SU-DHL-6 (cell line): ENCODE results near the gene CHD6.

ENCODE experiments used
- H2AFZ ChIP-seq: fragments of 200-600 bp; sonication (generic); 2 replicates; pipeline ENCODE4 v1.6.1; 2014; ENCODE audit warnings: low read depth, mild to moderate bottlenecking, moderate library complexity, mixed read lengths, antibody characterized with exemption, low read length; ENCODE audit not compliant: severe bottlenecking
- H3F3A ChIP-seq: fragments of 200-600 bp; shearing (Covaris generic); 2 replicates; pipeline ENCODE4 v1.6.0; 2016; ENCODE audit warnings: antibody characterized with exemption, mild to moderate bottlenecking; ENCODE audit not compliant: insufficient read depth
- H3K27ac ChIP-seq: fragments of 200-600 bp; sonication (generic); 2 replicates; pipeline ENCODE4 v1.5.1; 2016; ENCODE audit warnings: low read depth, mild to moderate bottlenecking, low read length, moderate library complexity, mixed read lengths
- H3K27me3 ChIP-seq: fragments of 200-600 bp; sonication (generic), shearing (Covaris generic); 2 replicates; pipeline ENCODE4 v1.6.0; 2014; ENCODE audit warnings: mild to moderate bottlenecking, low read length
- H3K36me3 ChIP-seq: fragments of 200-600 bp; sonication (generic); 2 replicates; pipeline ENCODE4 v1.6.1; 2014; ENCODE audit warnings: mild to moderate bottlenecking, low read length, mixed read lengths
- H3K4me2 ChIP-seq: fragments of 300-600, 200-600 bp; shearing (Covaris generic), sonication (generic); 2 replicates; pipeline ENCODE4 v1.6.0; 2014; ENCODE audit warnings: low read length, low read depth, mild to moderate bottlenecking; ENCODE audit not compliant: poor library complexity, severe bottlenecking
- H3K4me3 ChIP-seq: fragments of 200-600 bp; sonication (generic); 2 replicates; pipeline ENCODE4 v1.5.1; 2014; ENCODE audit warnings: antibody characterized with exemption, low read length, mild to moderate bottlenecking, mixed read lengths; ENCODE audit not compliant: insufficient read depth, poor library complexity, severe bottlenecking
- H3K79me2 ChIP-seq: fragments of 200-600 bp; sonication (generic); 2 replicates; pipeline ENCODE4 v1.6.1; 2014; ENCODE audit warnings: mild to moderate bottlenecking, low read length, moderate library complexity; ENCODE audit not compliant: insufficient read depth
- H3K9ac ChIP-seq: fragments of 200-600 bp; sonication (generic); 2 replicates; pipeline ENCODE4 v1.7.0; 2014; ENCODE audit warnings: mild to moderate bottlenecking, low read length
- H3K9me2 ChIP-seq: fragments of 200-600 bp; sonication (generic); replicated peaks from 2 replicates; pipeline ENCODE4 v1.6.1; 2014; ENCODE audit warnings: low read length; ENCODE audit not compliant: insufficient read depth
- H3K9me3 ChIP-seq: fragments of 200-600 bp; sonication (generic); 2 replicates; pipeline ENCODE4 v1.6.1; 2014; ENCODE audit warnings: low read length, mixed read lengths; ENCODE audit not compliant: insufficient read depth
- H4K20me1 ChIP-seq: fragments of 200-600 bp; sonication (generic); 2 replicates; pipeline ENCODE4 v1.6.1; 2014; ENCODE audit warnings: low read depth, mild to moderate bottlenecking, antibody characterized with exemption, low read length, moderate library complexity, mixed read lengths
- EZH2phosphoT487 ChIP-seq: fragments of 200-600 bp; sonication (generic), shearing (Covaris generic); conservative IDR thresholded peaks from 2 replicates; pipeline ENCODE4 v1.6.1; 2018; ENCODE audit warnings: mild to moderate bottlenecking, antibody characterized with exemption, low read length, moderate library complexity, mixed read lengths
- TF ChIP-seq, protein P1 (sequence below): fragments of 200-600 bp; sonication (generic); IDR thresholded peaks from one replicate; pipeline ENCODE4 v1.5.1; 2017; ENCODE audit warnings: antibody characterized with exemption, mild to moderate bottlenecking, low read length, moderate library complexity; ENCODE audit not compliant: insufficient read depth, poor library complexity, severe bottlenecking

CHD6 gene

DNA sequence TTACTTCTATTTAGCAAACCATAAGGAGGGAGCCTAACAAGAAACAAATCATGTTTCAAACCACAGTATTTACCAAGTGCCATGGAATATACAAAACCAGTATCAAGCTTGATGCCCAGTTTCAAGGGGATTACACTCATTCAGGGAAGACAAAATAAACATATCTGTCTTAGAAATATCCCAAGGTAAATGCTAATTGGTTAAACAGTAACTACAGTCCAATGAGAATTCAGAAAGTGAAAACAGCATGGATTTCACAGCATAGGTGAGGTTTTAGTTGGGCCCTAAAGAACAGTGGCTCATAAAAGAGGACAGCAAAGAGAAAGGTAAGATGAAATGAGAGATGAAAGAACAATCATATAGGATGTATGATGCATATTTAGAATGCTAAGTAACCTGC lies 110.3 kb downstream of the CHD6 start:
- H3K9me2 ChIP-seq: no peaks in the 10 kb centered on the region
- no peak for TF ChIP-seq EZH2phosphoT487
- TF ChIP-seq, protein P1, sequence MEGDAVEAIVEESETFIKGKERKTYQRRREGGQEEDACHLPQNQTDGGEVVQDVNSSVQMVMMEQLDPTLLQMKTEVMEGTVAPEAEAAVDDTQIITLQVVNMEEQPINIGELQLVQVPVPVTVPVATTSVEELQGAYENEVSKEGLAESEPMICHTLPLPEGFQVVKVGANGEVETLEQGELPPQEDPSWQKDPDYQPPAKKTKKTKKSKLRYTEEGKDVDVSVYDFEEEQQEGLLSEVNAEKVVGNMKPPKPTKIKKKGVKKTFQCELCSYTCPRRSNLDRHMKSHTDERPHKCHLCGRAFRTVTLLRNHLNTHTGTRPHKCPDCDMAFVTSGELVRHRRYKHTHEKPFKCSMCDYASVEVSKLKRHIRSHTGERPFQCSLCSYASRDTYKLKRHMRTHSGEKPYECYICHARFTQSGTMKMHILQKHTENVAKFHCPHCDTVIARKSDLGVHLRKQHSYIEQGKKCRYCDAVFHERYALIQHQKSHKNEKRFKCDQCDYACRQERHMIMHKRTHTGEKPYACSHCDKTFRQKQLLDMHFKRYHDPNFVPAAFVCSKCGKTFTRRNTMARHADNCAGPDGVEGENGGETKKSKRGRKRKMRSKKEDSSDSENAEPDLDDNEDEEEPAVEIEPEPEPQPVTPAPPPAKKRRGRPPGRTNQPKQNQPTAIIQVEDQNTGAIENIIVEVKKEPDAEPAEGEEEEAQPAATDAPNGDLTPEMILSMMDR: no peak
- H3K9ac ChIP-seq: no peak overlapping the region
- no peaks in the 10 kb centered on the region for H3F3A ChIP-seq
- no peaks in the 10 kb centered on the region for H3K27me3 ChIP-seq
- no peak overlapping the region for H3K4me3 ChIP-seq
- no peaks in the 10 kb centered on the region for H4K20me1 ChIP-seq
- H3K79me2 ChIP-seq: no peaks in the 10 kb centered on the region
- H3K9me3 ChIP-seq: no peaks in the 10 kb centered on the region
- H3K36me3 ChIP-seq: no peaks in the 10 kb centered on the region; the same call in 1 of the 2 replicates
- no peak overlapping the region for H3K4me2 ChIP-seq
- H3K27ac ChIP-seq: no peak overlapping the region
- no peak overlapping the region for H2AFZ ChIP-seq

DNA sequence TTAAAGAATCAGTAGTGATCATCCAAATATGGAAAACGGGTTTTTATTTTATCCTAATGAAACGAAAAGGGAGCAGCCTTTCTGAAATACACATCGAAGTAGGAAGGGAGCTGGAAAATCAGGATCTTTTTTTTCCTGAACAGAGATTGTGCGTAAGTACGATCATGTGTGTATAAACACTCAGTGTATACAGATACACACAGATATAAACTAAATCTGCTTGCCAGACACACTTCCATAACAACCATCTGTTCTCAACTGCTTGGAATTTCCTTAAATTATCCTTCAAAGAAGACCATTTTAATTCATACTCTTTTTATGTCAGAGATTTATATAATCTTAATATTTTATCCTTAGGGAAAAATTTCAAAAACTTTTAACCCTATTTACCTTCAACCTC lies 110.7 kb downstream of the CHD6 start:
- Histone ChIP-seq H3K4me2 (no peak overlapping the region), H3K27me3 (no peaks in the 10 kb centered on the region), H3K36me3 (no peaks in the 10 kb centered on the region; the same call in 1 of the 2 replicates), H3F3A (no peaks in the 10 kb centered on the region), H3K27ac (no peak overlapping the region), H4K20me1 (no peaks in the 10 kb centered on the region), H3K79me2 (no peaks in the 10 kb centered on the region), H3K9me2 (no peaks in the 10 kb centered on the region), H2AFZ (no peak overlapping the region), H3K9me3 (no peaks in the 10 kb centered on the region), H3K9ac (no peak overlapping the region), H3K4me3 (no peak overlapping the region)
- TF ChIP-seq, protein P1: no peak
- no peak for TF ChIP-seq EZH2phosphoT487

DNA sequence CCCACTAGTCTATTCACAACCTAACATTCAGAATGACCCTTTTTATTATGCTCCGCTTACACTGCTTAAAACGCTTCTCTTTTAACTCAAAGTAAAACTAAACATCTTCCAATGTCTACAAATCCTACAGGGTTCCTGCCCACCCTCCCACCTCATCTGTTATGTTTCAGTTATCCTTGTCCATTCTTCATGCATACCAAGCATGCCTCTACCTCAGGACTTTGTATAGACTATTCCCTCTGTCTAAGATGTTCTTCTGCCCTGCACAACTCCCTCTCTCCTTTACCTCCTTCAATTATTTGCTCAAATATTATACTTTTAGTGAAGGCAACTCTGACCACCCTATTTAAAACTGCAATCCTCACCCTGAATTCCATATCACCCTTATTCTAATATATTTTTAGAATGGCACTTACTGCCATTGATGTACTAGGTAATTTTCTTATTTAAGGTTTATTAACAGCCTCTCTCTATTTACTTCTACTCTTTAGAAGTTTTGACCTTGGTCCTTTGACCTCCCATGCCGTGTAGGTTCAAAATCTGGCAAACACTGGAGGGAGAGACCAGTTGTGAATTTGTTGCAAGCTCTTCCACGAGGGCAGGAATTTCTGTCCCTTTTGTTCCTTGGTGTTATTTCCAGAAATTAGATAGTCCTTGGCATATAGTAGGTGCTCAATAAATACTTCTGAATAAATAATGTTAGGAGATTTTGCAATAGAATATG lies 111.8 kb downstream of the CHD6 start:
- Histone ChIP-seq H3K27ac (no peak overlapping the region), H3K9me3 (no peaks in the 10 kb centered on the region), H3K9me2 (no peaks in the 10 kb centered on the region), H4K20me1 (no peaks in the 10 kb centered on the region), H3K36me3 (no peaks in the 10 kb centered on the region; the same call in 1 of the 2 replicates), H3K27me3 (no peaks in the 10 kb centered on the region), H3K79me2 (no peaks in the 10 kb centered on the region), H3K4me2 (no peak overlapping the region), H3K4me3 (no peak overlapping the region), H3F3A (no peaks in the 10 kb centered on the region), H2AFZ (no peak overlapping the region), H3K9ac (no peak overlapping the region)
- TF ChIP-seq, protein P1: no peak
- no peak for TF ChIP-seq EZH2phosphoT487
